ENCODE measurements around the gene ALKAL2.

- TF ChIP-seq CTCF (IDR thresholded peaks at IDR 0.05) (no peak), POLR2A (IDR thresholded peaks at IDR 0.05) (no peak)
Measured at GRCh38 chr2:255195-255594, 32.7 kb downstream of the ALKAL2 start.

All from lower leg skin (tissue), 3 donors.